ENCODE results near the gene SMIM22.

SMIM22 gene

GRCh38 chr16:4814542-4815173 is 19.5 kb downstream of the SMIM22 start:
- no peak for DNase-seq (ENCODE audit: low spot score)

- no peak for DNase-seq (ENCODE audit: low spot score)
These were observed 25.5 kb downstream of the SMIM22 start for GRCh38 chr16:4820652-4821051.

GRCh38 chr16:4825196-4825595 is 30.0 kb downstream of the SMIM22 start:
- no peak for DNase-seq (ENCODE audit: low spot score)

DNA sequence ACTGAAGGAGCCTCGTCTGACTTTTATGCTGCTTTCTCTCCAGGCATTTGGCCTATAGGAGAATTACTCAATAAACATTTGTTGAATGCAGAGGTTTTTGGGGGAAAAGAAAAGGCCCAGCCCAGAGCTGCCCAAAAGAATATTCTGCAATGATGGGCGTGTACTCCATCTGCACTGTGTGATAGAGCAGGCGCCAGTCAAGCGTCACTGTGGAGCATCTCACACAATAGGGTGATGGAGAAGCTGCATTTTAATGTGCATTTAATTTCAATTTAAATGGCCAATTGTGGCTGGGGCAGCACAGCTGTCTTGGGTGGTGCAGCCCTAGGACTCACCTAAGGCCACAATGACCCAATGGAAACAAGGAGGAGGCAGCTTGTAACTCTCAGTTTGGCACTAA is 31.4 kb downstream of the SMIM22 start:
- no peak for DNase-seq (ENCODE audit: low spot score)

GRCh38 chr16:4826980-4827379 is 31.8 kb downstream of the SMIM22 start:
- no peak for DNase-seq (ENCODE audit: low spot score)

DNA sequence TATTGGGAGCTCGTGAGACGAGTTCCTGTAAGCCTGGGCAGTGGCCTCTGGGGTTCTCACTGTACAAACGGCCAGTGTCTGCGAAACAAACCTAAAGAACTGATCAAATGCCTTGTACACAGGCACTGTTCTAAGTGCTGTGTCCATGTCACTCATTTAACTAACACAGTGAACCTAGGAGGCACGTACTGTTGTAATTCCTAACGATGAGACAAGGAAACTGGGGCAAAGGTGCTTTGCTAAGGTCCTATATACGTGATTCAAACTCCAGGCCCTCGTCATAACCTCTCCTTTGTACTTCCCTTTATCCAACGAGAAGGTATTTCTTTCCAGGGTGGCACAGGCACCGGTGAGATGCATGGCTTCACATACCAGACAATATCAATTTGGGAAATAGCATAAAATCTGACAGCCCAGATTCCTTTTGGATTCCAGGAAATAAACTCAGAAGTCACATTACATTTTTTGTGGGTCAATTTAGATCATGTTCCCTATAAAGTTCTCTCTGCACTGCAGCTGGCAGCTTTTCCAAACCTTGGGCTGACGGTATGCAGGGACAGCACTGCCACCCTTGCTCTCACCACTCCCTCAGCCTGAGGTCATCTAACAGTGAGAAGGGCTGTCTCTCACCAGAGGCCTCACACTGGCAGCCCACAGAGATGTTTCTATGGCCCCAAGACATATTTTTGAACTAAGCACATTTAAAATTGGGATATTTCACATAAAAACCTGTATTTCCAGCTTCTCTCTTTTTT is 33.6 kb downstream of the SMIM22 start:
- DNase-seq (ENCODE audit: low spot score), result no peak

DNA sequence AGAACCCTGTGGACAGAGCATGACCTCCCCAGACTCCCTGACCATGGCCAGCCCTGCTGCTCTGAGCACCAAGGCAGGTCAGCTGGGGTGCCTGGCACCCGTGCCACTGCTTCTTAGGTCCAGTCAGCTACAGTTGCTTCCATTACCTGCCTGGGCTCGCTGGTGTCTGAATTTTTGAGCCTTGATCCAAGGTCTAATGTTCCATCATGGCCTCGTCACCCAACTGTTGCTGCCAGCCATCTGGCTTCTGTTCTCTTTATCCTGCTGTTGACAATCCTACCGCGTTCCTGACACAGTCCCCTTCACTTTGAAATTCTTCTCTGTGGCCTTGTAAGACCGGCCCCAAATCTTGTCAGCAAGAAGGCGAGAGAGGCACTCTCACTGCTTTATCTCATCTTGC is 35.2 kb downstream of the SMIM22 start:
- no peak for DNase-seq (ENCODE audit: low spot score)

GRCh38 chr16:4831616-4832015 is 36.4 kb downstream of the SMIM22 start:
- DNase-seq (ENCODE audit: low spot score), result no peak

DNA sequence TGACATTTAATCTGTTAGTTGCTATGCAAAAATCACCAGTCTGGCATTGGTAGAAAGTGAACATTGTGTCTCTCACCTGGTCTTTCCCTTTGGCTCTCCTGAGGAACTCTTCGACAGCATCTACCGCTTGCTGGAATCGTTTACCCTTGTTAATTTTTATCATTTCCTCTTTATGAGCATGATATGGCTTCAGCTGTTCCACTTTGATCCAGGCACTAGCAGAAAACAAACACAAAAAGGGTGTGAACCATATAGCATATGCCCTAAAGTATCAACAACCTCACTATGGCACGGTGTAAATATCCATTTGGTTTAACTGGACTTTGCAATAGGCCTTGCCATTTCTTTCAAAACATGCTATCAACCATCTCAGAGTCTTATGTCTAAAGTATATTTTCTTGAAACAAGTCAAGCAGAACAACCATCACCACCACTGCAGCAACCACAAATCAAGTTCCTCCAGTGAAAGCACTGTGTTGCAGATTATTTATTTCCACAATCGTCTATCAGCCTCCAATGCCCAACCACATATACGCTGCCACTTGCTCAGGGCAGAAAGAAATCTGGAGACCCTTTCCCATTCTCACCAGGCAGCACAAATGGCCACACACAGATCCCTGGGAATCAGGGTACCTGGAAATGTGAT is 37.7 kb downstream of the SMIM22 start:
- DNase-seq (ENCODE audit: low spot score), result no peak

- no peak for DNase-seq (ENCODE audit: low spot score)
These were observed 38.4 kb downstream of the SMIM22 start for GRCh38 chr16:4833584-4833983.

DNA sequence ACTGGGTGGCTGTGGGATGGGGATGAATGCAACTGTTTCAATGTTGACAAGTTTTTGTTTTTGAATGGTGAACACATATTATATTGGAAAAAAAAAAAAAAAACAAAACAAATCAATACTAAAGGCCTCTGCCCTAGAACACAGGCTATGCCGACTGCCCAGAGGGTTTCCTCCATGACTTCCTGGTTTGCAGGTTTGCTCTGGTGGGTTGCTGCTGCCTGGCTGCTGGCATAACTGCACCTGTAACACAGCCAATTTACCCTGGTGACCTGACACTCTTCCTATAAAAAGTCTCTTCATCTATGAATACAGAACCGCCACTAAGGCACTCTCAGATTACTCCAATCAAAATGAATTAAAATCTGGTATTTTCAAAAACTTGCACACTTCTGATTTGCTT is 41.6 kb downstream of the SMIM22 start:
- no peak for DNase-seq (ENCODE audit: low spot score)

DNA sequence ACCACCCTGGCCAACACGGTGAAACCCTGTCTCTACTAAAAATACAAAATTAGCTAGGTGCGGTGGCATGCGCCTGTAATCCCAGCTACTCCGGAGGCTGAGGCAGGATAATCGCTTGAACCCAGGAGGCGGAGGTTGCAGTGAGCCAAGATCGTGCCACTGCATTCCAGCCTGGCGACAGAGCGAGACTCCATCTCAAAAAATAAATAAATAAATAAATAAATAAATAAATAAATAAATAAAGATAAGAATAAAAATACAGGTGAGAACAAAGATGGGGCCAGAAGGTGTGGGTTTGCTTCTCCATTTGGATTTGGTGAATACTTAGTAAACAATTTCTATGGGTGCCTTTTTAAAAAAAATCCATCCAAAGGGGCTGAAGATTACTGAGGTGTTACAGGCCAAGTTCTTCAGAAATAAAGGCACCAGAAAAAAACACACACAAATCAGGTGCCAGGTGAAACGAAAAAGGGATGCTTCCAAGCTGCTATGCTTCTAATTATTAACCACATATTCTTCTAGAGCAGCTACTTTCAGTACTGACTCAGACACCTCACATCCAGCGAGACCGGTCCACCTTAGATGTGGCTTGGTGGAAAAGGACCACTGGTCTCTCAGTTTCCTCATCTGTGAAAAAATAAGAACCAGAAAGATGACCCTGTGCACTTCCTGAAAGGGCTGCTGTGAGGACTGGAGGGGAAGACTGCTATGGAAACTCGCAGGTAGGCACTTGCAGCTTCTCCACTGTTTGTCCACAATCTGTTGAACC is 42.7 kb downstream of the SMIM22 start:
- DNase-seq (ENCODE audit: low spot score), result no peak

DNA sequence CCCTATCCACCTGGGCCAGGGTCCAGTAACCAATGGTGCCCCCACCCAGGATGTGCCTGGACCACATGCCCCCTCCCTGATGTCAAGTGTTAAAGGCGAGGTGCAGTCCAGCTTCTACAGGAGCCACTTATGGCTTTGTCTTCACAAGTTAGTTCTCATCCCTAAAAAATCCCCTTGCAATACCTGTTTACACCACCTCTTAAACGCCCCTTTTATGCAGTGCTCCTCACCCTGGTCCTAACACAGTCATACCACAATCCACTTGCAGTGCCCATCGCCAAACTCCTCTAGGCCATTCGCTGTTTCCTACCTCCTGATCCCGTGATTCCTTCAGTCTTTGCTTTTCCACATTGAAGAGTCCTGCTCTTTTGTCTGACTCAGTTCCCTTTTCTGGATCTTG is 44.8 kb downstream of the SMIM22 start:
- peak; percentile 22 for DNase-seq (ENCODE audit: low spot score)

DNA sequence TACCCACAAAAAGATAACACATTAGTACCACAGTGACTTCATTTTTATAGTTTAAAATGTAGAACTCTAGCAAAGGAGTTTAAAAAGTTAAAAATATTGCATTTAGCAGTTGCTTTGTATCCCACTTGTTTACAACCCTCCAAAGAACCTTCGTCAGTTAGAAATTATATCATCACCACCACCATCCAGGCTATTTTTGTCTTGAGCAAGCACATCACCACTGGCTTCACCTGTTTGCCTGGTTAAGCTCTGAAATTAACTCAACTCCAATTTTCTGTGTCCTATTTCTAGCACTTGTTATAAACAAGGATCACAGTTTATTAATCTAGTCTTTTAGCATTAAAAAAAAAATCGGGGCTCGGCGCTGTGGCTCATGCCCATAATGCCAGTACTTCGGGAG is 45.8 kb downstream of the SMIM22 start:
- DNase-seq (ENCODE audit: low spot score), result no peak
